Ovary (tissue), 9 donors: ENCODE data around the gene DLL1. TPM values are rescaled to one million over a fixed set of nuclear protein-coding genes. Genes with fewer than 3 reads are reported as not detected.

Experiments used
- DNase-seq, 5 donors: peaks; one replicate each; pipeline ENCODE4 v3.0.0-alpha.2; 2019 to 2020
- H3K27ac ChIP-seq, 2 donors: fragments of 200-600 bp; one replicate each; pipeline versions ENCODE4 v1.5.1 to v1.8.0; 2019 to 2022
- H3K27me3 ChIP-seq: fragments of 200-600 bp; one replicate; pipeline ENCODE4 v1.8.0; 2022
- H3K36me3 ChIP-seq: fragments of 200-600 bp; sonication (generic); one replicate; pipeline ENCODE4 v1.5.1; 2019
- H3K4me1 ChIP-seq: one replicate; pipeline ENCODE4 v1.8.1; 2013; ENCODE audit warnings: mild to moderate bottlenecking, moderate library complexity; ENCODE audit not compliant: insufficient read depth
- H3K4me3 ChIP-seq: fragments of 200-600 bp; sonication (generic); one replicate; pipeline ENCODE4 v1.5.1; 2017
- H3K9me3 ChIP-seq, 2 donors: fragments of 200-600 bp in 1 of 2; sonication (generic) in 1 of 2; one replicate each; pipeline versions ENCODE4 v1.5.1 to v1.8.1; 2013 to 2019; ENCODE audit warnings: mild to moderate bottlenecking in 1 of 2, moderate library complexity in 1 of 2
- CTCF ChIP-seq, 3 donors: fragments of 450-650 bp in 2 of 3; fragments of 200-600 bp in 1 of 3; IDR thresholded peaks; one replicate each; pipeline versions ENCODE4 v1.5.1 to v1.8.0; 2016 to 2022; ENCODE audit warnings: antibody characterized with exemption in 3 of 3, mild to moderate bottlenecking in 1 of 3
- EP300 ChIP-seq: sonication (generic); formaldehyde crosslinking; IDR thresholded peaks from one replicate; pipeline ENCODE4 v1.6.1; 2017; ENCODE audit warnings: antibody characterized with exemption
- POLR2A ChIP-seq: fragments of 450-650 bp; IDR thresholded peaks from one replicate; pipeline ENCODE4 v1.6.1; 2017; ENCODE audit warnings: antibody characterized with exemption, mild to moderate bottlenecking, moderate library complexity
- WGBS, 3 donors: extraction: QIAGEN DNeasy Blood & Tissue Kit in 1 of 3; methylation state at CpG; one replicate each; pipeline versions ENCODE4 v1.1.5 to v1.1.7; 2013 to 2017; 5-methylcytosine and 5-hydroxymethylcytosine counted together
- intact Hi-C, 4 donors: fragments of 100-400 bp; cut with DNase I; formaldehyde crosslinking; loops; one replicate each; pipeline versions ENCODE4 v1.11.0 to v1.15.1; 2022 to 2023
- polyA plus RNA-seq, 2 donors: library from polyadenylated mRNA; stranded (reverse); fragments of 200-250 nt in 1 of 2; fragments of 350-450 nt in 1 of 2; fragmentation: Illumina TruSeq in 1 of 2; extraction: RNeasy Lipid Tissue Mini Kit (QIAGEN cat#74804) in 1 of 2; gene quantifications; one replicate each; pipeline ENCODE4 v1.2.3, GENCODE V29; 2013 to 2014
- total RNA-seq, 7 donors: library from RNA; depleted of rRNA in 2 of 7; stranded (reverse); fragments of >200 nt in 2 of 7; fragmentation: NEBNext Ultra II Directional in 3 of 7; extraction: Animal tissue kit (Norgen Biotek cat#: 25700) in 3 of 7; gene quantifications; one replicate each; pipeline versions ENCODE4 v1.1.0 to v1.2.4, GENCODE V29; 2016 to 2023
- donor health status: DM: no; HTN: no; CAD: no; lungs with moderate emphysema.
- donor health status: DM: no; HTN: no; CAD: no.
- donor health status: Bipolar disorder and iron deficiency.
- donor health status: DM: yes; HTN: yes; CAD: no.
- donor health status: DM: no; HTN: no; CAD: no.
- donor health status: DM: yes; HTN: yes; CAD: no.

Gene DLL1
- total and polyA plus RNA-seq, 9 donors: 0.90 to 11.5 (median 2.4) TPM

GRCh38 chr6:170317076-170317475, 26.2 kb upstream of the DLL1 start:
- no peak for DNase-seq
- intact Hi-C loops: no loop called here
- TF ChIP-seq EP300 (no peak), CTCF (IDR thresholded peaks at IDR 0.05) (no peak), POLR2A (no peak)
- Histone ChIP-seq H3K9me3 (no peaks in the 10 kb centered on the region), H3K36me3 (no peaks in the 10 kb centered on the region), H3K4me3 (no peak overlapping the region), H3K27me3 (no peaks in the 10 kb centered on the region), H3K27ac (no peak overlapping the region), H3K4me1 (no peaks in the 10 kb centered on the region)
- 33 to 43% (median 40%) methylated on average over 1 of the region's 1 CpG for WGBS, 3 donors

- DNase-seq: no peak
- H3K9me3 ChIP-seq: no peaks in the 10 kb centered on the region
- H3K27me3 ChIP-seq: no peaks in the 10 kb centered on the region
- intact Hi-C loops: no loop called here
- no peak overlapping the region for H3K27ac ChIP-seq
- H3K36me3 ChIP-seq: no peaks in the 10 kb centered on the region
- no peak overlapping the region for H3K4me3 ChIP-seq
- H3K4me1 ChIP-seq: no peaks in the 10 kb centered on the region
- TF ChIP-seq CTCF (IDR thresholded peaks at IDR 0.05) (no peak), EP300 (no peak)
- 87 to 94% (median 91%) methylated on average over 4 of the region's 4 CpGs for WGBS, 3 donors
Observed at GRCh38 chr6:170316071-170316470, 25.2 kb upstream of the DLL1 start.

GRCh38 chr6:170314983-170315382, 24.1 kb upstream of the DLL1 start:
- H3K4me1 ChIP-seq: no peaks in the 10 kb centered on the region
- no peak for DNase-seq
- no peak overlapping the region for H3K4me3 ChIP-seq
- H3K36me3 ChIP-seq: no peaks in the 10 kb centered on the region
- H3K9me3 ChIP-seq: no peaks in the 10 kb centered on the region
- no peak overlapping the region for H3K27ac ChIP-seq
- H3K27me3 ChIP-seq: no peaks in the 10 kb centered on the region
- TF ChIP-seq EP300 (no peak), CTCF (IDR thresholded peaks at IDR 0.05) (no peak), POLR2A (no peak)
- WGBS, 3 donors: 87 to 91% (median 90%) methylated on average over 5 of the region's 5 CpGs
- intact Hi-C loops: no loop called here

GRCh38 chr6:170313716-170314295, 22.9 kb upstream of the DLL1 start:
- DNase-seq: no peak
- Histone ChIP-seq H3K27ac (no peak overlapping the region), H3K36me3 (no peaks in the 10 kb centered on the region), H3K4me3 (no peak overlapping the region), H3K27me3 (no peaks in the 10 kb centered on the region), H3K4me1 (no peaks in the 10 kb centered on the region), H3K9me3 (no peaks in the 10 kb centered on the region)
- WGBS, 3 donors: 94 to 96% (median 95%) methylated on average over 6 of the region's 6 CpGs
- intact Hi-C loops: no loop called here
- no peak for TF ChIP-seq POLR2A
- no peak for TF ChIP-seq CTCF (IDR thresholded peaks at IDR 0.05)
- no peak for TF ChIP-seq EP300
